GM12878 (cell line): ENCODE data around the gene CDHR5. TPM values are rescaled to one million over a fixed set of nuclear protein-coding genes. Genes with fewer than 3 reads are reported as not detected.

ENCODE experiments used
- ATAC-seq: fragments of 200-7000 bp; cut with Tn5 transposase; 3 replicates; pipeline ENCODE4 v1.9.1; 2020; ENCODE audit warnings: mild to moderate bottlenecking, moderate library complexity
- BruUV-seq: library from RNA; stranded (reverse); fragments of 400-500 nt; replicated peaks from 2 replicates; lab custom pipeline; 2021; lab: Mats Ljungman, UMichigan
- CTCF ChIA-PET: fragments of 300-600 bp; sonication (Branson Sonifier 250); formaldehyde crosslinking; extraction: SDS; loops from one replicate; lab custom pipeline; 2021; ENCODE audit warnings: inconsistent platforms; lab: Yijun Ruan, JAX
- POLR2A ChIA-PET: fragments of 350-600 bp; formaldehyde crosslinking; extraction: SDS; loops from one replicate; lab custom pipeline; 2021; ENCODE audit warnings: inconsistent platforms; lab: Charles Lee
- RAD21 ChIA-PET: fragments of 300-600 bp; sonication (Branson Sonifier 250); formaldehyde crosslinking; loops from one replicate; lab custom pipeline; 2023; ENCODE audit warnings: antibody characterized with exemption; ENCODE audit not compliant: unreplicated experiment; lab: Charles Lee
- SMC1A ChIA-PET: fragments of 300-600 bp; sonication (Branson Sonifier 250); formaldehyde crosslinking; loops from one replicate; lab custom pipeline; 2023; ENCODE audit not compliant: unreplicated experiment, uncharacterized antibody; lab: Charles Lee
- DNase-seq: peaks from one replicate; pipeline ENCODE4 v3.0.0-alpha.2; 2011; ENCODE audit warnings: low read depth, low spot score
- FAIRE-seq: peaks from 3 replicates; lab custom pipeline; 2011; peaks lifted over from hg19 to GRCh38; lab: Jason Lieb, UNC
- H2AFZ ChIP-seq: 2 replicates; pipeline ENCODE4 v1.6.0; 2011; ENCODE audit warnings: low read depth, low read length, control low read depth; ENCODE audit not compliant: control insufficient read depth
- H3K27ac ChIP-seq: 2 replicates; pipeline ENCODE4 v1.5.1; 2011; ENCODE audit warnings: control low read depth; ENCODE audit not compliant: control insufficient read depth, insufficient read depth
- H3K27me3 ChIP-seq, 2 experiments: replicated peaks in 1 of 2; 2 replicates each; pipeline versions ENCODE4 v1.6.0 to v1.6.1; 2011; ENCODE audit warnings: low read length in 1 of 2; ENCODE audit not compliant: control insufficient read depth in 2 of 2, insufficient read depth in 2 of 2
- H3K36me3 ChIP-seq, 2 experiments: 2 replicates each; pipeline ENCODE4 v1.5.1; 2011; ENCODE audit warnings: low read length in 1 of 2; ENCODE audit not compliant: control insufficient read depth in 2 of 2, insufficient read depth in 2 of 2
- H3K4me1 ChIP-seq: 2 replicates; pipeline ENCODE4 v1.6.1; 2011; ENCODE audit warnings: mild to moderate bottlenecking, low read length, moderate library complexity, mixed read lengths; ENCODE audit not compliant: control insufficient read depth, insufficient read depth
- H3K4me2 ChIP-seq: 2 replicates; pipeline ENCODE4 v1.6.0; 2011; ENCODE audit warnings: control low read depth; ENCODE audit not compliant: control insufficient read depth, insufficient read depth
- H3K4me3 ChIP-seq: fragments of 200-600 bp; sonication (generic); 2 replicates; pipeline ENCODE4 v1.5.1; 2016
- H3K79me2 ChIP-seq: 2 replicates; pipeline ENCODE4 v1.6.0; 2011; ENCODE audit warnings: low read length; ENCODE audit not compliant: control insufficient read depth, insufficient read depth
- H3K9ac ChIP-seq: 2 replicates; pipeline ENCODE4 v1.8.0; 2011; ENCODE audit warnings: low read length, control low read depth, mixed read lengths; ENCODE audit not compliant: control insufficient read depth, insufficient read depth
- H3K9me3 ChIP-seq: replicated peaks from 3 replicates; pipeline ENCODE4 v1.5.1; 2011; ENCODE audit warnings: mild to moderate bottlenecking, low read length; ENCODE audit not compliant: control insufficient read depth, insufficient read depth
- H4K20me1 ChIP-seq: 2 replicates; pipeline ENCODE4 v1.6.0; 2011; ENCODE audit not compliant: control insufficient read depth, insufficient read depth
- MXI1 ChIP-seq: fragments of 150-350 bp; IDR thresholded peaks from 2 replicates; pipeline ENCODE4 v1.6.1; 2011; ENCODE audit warnings: low read depth, mild to moderate bottlenecking, inconsistent platforms, low read length, improper control_type of control experiment
- MYC ChIP-seq: IDR thresholded peaks from 2 replicates; pipeline ENCODE4 v1.6.1; 2011; ENCODE audit warnings: mild to moderate bottlenecking, low read length, moderate library complexity, inconsistent platforms; ENCODE audit not compliant: insufficient read depth, insufficient replicate concordance, insufficient read length, severe bottlenecking
- NFYB ChIP-seq: IDR thresholded peaks from 2 replicates; pipeline ENCODE4 v1.6.1; 2011; ENCODE audit warnings: low read depth, mild to moderate bottlenecking, low read length, improper control_type of control experiment, moderate library complexity; ENCODE audit not compliant: insufficient read depth
- PBX3 ChIP-seq: IDR thresholded peaks from 2 replicates; pipeline ENCODE4 v1.6.1; 2011; ENCODE audit warnings: mild to moderate bottlenecking, low read depth, low read length, moderate library complexity; ENCODE audit not compliant: insufficient replicate concordance
- RELB ChIP-seq: fragments of 450-650 bp; IDR thresholded peaks from 2 replicates; pipeline ENCODE4 v1.6.1; 2017; ENCODE audit warnings: low read depth, mild to moderate bottlenecking, moderate library complexity
- WGBS: methylation state at CpG from one replicate; pipeline ENCODE4 v1.1.6; 2016; ENCODE audit warnings: low lambda C conversion rate; ENCODE audit not compliant: insufficient replicate concordance, insufficient coverage; ENCODE audit errors: missing lambda C conversion rate; 5-methylcytosine and 5-hydroxymethylcytosine counted together
- in situ Hi-C: fragments of 300-500 bp; cut with MboI; formaldehyde crosslinking; loops from 9 replicates; pipeline ENCODE4 v1.14.3; 2018; ENCODE audit warnings: mixed read lengths
- intact Hi-C: fragments of 100-400 bp; cut with micrococcal nuclease; formaldehyde crosslinking; loops from one replicate; pipeline ENCODE4 v1.14.2; 2022; ENCODE audit not compliant: unreplicated experiment
- polyA plus RNA-seq, 11 experiments: library from polyadenylated mRNA; depleted of rRNA in 4 of 11; unstranded in 6 of 11; stranded (reverse) in 5 of 11; fragments of >200 nt; fragmentation: Nextera tagmentation in 4 of 11; fragmentation: Illumina TruSeq in 1 of 11; extraction: Ambion mirVana in 4 of 11; extraction: Trizol in 1 of 11; gene quantifications; 1 replicate in 1 of 11; 2 replicates in 10 of 11; pipeline versions ENCODE4 v1.2.1 to v1.2.3, GENCODE V29; 2011 to 2016; ENCODE audit warnings: inconsistent platforms in 2 of 11, missing spikeins in 2 of 11, low read depth in 1 of 11
- total RNA-seq, 4 experiments: library from RNA; depleted of rRNA in 3 of 4; stranded (reverse); fragments of >200 nt in 3 of 4; fragmentation: Illumina TruSeq in 1 of 4; extraction: Trizol in 1 of 4; gene quantifications; 2 replicates each; pipeline versions ENCODE4 v1.2.1 to v1.2.3, GENCODE V29; 2013 to 2021

The CDHR5 gene
- total and polyA plus RNA-seq, 10 of the 15 experiments (the other 5 are each of a cell fraction or from before 2014, with no cell fraction given), result 0.06 TPM; not detected in 9

- Histone ChIP-seq H3K79me2 (no peaks in the 10 kb centered on the region), H3K27ac (no peak overlapping the region), H3K9ac (no peak overlapping the region), H2AFZ (no peak overlapping the region), H4K20me1 (no peaks in the 10 kb centered on the region), H3K27me3 (no peaks in the 10 kb centered on the region), H3K4me3 (no peak overlapping the region), H3K4me2 (no peak overlapping the region), H3K9me3 (no peaks in the 10 kb centered on the region), H3K36me3 (peaks cover 7 to 10% of the 10 kb centered on the region in 2 experiments; a peak in 3 of 4 replicates), H3K4me1 (peaks cover 5% of the 10 kb centered on the region)
- POLR2A ChIA-PET, result no interaction called here
- SMC1A ChIA-PET, result no interaction called here
- intact Hi-C loops (no loop called here), in situ Hi-C loops (loop anchor here (10.0 kb wide), 1 partner anchor 60 kb away; no protein-coding TSS in a partner anchor)
- CTCF ChIA-PET, result interaction anchor here (1.0 to 9.5 kb wide), 2 partner anchors 59 to 110 kb away, joined by 3 to 91 read pairs; no protein-coding TSS in a partner anchor
- TF ChIP-seq MYC, result no peak
- TF ChIP-seq RELB, result no peak
- TF ChIP-seq PBX3, result peak; percentile 4
- no peak for TF ChIP-seq MXI1
- no peak for TF ChIP-seq NFYB
- FAIRE-seq, result no peak
- WGBS, result 90% methylated on average over 14 of the region's 15 CpGs
- no peak for DNase-seq
- BruUV-seq, result no TSS peak
- ATAC-seq, result no peak
- RAD21 ChIA-PET, result no interaction called here
Observed at GRCh38 chr11:665062-665703, 40.4 kb upstream of the CDHR5 start.
